GM12864 (cell line): ENCODE measurements around the gene PIK3C2G.

Experiments used
- DNase-seq: peaks from one replicate; pipeline ENCODE4 v3.0.0-alpha.2; 2011; ENCODE audit warnings: low read depth
- H3K4me3 ChIP-seq: 2 replicates; pipeline ENCODE4 v1.5.1; 2011; ENCODE audit warnings: mild to moderate bottlenecking, low read depth, low read length, control low read depth
- TF ChIP-seq, protein P1 (sequence below): IDR thresholded peaks from 2 replicates; pipeline ENCODE4 v1.5.1; 2011; ENCODE audit warnings: low read depth, mild to moderate bottlenecking, moderate library complexity, low read length, control low read depth, inconsistent platforms; ENCODE audit errors: missing control alignments

The PIK3C2G gene

DNA sequence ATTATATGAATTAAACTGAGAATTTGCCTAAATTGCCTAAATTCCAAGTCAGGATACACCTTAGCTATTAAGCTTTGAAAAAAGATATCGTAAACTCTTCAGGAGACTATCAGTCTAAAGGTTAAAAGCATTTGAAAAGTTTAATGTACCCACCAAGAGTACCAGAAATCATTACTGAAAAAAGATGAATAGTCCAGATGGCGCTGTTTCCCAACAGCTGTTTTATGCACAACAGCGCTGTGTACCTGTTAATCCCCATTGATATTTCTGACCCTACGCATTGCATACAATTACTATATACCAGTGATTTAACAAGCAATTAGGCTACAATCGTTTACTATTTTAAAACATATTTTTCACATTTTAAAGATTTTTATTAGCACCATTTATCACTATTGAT is 291.5 kb downstream of the PIK3C2G start:
- H3K4me3 ChIP-seq: no peak overlapping the region
- TF ChIP-seq, protein P1, sequence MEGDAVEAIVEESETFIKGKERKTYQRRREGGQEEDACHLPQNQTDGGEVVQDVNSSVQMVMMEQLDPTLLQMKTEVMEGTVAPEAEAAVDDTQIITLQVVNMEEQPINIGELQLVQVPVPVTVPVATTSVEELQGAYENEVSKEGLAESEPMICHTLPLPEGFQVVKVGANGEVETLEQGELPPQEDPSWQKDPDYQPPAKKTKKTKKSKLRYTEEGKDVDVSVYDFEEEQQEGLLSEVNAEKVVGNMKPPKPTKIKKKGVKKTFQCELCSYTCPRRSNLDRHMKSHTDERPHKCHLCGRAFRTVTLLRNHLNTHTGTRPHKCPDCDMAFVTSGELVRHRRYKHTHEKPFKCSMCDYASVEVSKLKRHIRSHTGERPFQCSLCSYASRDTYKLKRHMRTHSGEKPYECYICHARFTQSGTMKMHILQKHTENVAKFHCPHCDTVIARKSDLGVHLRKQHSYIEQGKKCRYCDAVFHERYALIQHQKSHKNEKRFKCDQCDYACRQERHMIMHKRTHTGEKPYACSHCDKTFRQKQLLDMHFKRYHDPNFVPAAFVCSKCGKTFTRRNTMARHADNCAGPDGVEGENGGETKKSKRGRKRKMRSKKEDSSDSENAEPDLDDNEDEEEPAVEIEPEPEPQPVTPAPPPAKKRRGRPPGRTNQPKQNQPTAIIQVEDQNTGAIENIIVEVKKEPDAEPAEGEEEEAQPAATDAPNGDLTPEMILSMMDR: no peak
- DNase-seq: no peak

DNA sequence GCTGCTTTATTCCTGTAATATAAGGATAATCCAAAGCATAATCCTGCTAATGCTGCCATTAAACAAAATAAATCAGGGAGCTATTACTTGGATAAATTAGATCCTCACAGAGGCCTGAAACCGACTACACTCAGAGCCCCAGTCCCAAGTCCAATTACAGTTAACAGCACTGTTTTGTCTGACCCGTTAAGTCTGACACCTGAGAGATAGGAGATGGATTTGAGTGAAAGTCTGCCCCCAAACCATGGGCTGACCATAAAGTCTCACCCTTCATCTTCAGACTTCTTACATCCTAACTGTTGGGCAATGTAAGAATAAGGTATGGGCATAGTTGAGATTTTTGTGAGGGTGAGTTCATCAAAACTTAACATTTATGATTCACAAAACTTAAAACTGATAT is 294.8 kb downstream of the PIK3C2G start:
- no peak for DNase-seq
- TF ChIP-seq, protein P1: no peak

DNA sequence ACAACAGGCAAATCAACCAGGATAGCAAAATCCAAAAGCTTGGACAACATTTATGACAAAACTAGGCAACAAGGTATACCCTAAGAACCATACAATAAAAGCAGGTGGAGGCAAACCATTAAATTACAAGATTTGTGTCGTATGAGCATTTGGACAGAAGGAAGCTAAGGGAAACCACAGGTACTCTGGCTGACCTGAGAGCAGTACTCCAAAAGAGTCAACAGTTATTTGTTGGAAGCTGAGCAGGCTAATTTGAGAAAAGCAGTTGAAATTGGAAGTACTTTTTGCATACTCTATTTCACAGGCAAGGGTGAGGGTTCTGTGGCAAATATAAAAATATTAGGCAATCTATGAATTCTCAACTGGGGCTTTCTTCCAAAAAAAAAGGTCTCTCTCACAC is 297.9 kb downstream of the PIK3C2G start:
- TF ChIP-seq, protein P1: no peak
- no peak overlapping the region for H3K4me3 ChIP-seq
- DNase-seq: no peak

More for the DNA sequence above, 294.8 kb downstream of the PIK3C2G start:
- no peak overlapping the region for H3K4me3 ChIP-seq

DNA sequence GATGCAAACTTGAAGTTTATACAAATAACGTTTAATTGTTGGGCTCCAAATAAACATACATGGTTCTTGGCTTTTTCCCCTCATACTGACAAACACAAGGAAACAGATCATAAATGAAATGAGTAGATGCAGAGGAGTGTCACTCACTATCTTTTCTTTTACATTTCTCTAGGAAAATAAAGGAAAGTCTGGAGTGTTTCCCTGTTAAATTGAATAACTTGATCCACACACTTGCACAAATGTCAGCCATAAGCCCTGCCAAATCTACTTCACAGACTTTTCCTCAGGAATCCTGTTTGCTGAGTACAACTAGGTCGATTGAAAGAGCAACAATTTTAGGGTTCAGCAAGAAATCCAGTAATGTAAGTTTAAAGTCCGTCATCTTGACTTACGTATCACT is 301.2 kb downstream of the PIK3C2G start:
- TF ChIP-seq, protein P1: no peak
- no peak overlapping the region for H3K4me3 ChIP-seq
- no peak for DNase-seq

DNA sequence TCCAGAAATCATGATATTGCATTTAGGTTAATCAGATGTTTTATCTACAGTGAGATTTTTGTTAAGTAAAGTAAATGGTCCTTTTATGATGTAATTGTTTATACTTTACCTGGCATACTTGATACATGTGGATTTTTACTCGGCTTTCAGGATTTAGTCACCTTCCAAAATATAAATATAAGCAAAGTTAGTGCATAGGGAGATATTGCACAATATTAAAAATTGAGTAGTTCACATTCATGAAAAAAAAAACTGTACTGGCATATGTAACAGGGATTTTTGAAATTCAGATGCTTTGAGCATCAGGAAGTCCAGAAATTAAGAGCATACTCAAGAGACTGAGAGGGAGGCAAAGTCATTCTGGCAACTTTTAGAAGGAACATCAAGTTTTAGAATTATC is 303.0 kb downstream of the PIK3C2G start:
- H3K4me3 ChIP-seq: no peak overlapping the region
- no peak for DNase-seq
- TF ChIP-seq, protein P1: no peak

DNA sequence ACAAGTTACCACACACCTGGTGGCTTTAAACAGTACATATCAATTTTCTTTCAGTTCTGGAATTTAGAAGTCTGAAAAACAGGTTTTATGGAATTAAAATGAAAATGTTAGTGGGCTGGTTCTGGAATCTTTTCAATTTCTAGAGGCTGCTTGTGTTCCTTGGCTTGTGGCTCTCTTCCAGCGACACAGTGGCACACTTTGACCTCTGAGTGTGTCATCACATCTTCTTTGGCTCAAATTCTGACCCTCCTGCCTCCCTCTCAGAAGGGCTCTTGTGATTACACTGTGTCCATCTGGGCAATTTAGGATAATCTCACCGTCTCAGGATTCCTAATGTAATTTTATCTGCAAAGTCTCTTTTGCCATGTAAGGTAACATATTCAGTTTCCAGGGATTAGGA is 306.5 kb downstream of the PIK3C2G start:
- no peak overlapping the region for H3K4me3 ChIP-seq
- DNase-seq: no peak
- TF ChIP-seq, protein P1: no peak

DNA sequence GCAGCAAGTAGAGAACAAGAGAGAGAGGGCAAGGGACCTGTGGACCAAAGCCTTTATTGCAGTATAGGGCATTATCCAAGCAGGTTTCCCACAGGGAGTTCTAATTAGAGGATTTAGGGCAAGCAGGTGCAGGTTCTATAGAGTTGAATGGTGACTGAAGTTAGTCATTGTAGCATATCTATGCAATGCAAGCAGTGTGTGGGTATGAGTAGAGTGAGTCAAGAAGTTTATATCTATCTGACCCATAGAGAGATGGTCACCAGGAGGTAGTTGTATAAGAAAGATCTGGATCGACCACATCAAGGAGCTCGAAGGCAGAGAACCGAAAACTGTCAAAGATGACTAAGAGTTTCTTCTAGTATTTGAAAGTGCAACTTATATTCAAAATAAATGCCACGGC is 309.2 kb downstream of the PIK3C2G start:
- no peak for DNase-seq
- TF ChIP-seq, protein P1: no peak
- H3K4me3 ChIP-seq: no peak overlapping the region
